Measurements from ENCODE around the gene RSPH1. TPM values are rescaled to one million over a fixed set of nuclear protein-coding genes. Genes with fewer than 3 reads are reported as not detected.

The RSPH1 gene
- polyA plus RNA-seq, 1 of the 3 experiments (the other 2 are of a cell fraction): 0.97 TPM

- 15% methylated on average over 3 of the region's 3 CpGs for WGBS (ENCODE audit: low lambda C conversion rate)
- Histone ChIP-seq H3K4me3 (ENCODE audit: low read depth in 2 of 2, low read length in 1 of 2) (no peak overlapping the region), H3K9ac (no peak overlapping the region)
These were observed 9.2 kb upstream of the RSPH1 start for GRCh38 chr21:42505090-42505726.

More at GRCh38 chr21:42505090-42505726, 9.2 kb upstream of the RSPH1 start:
- Histone ChIP-seq H3F3A (replicated peaks; ENCODE audit: insufficient read depth) (no peaks in the 10 kb centered on the region), H3K27ac (ENCODE audit: low read depth in 2 of 2, low read length in 1 of 2) (no peak overlapping the region), H3K27me3 (ENCODE audit: insufficient read depth) (peaks cover 6% of the 10 kb centered on the region; the same call in 1 of the 2 replicates), H3K36me3 (replicated peaks in 1 of 2; ENCODE audit: control insufficient read depth in 1 of 2, insufficient read depth in 2 of 2, low read length in 1 of 2) (no peaks in the 10 kb centered on the region), H3K4me1 (ENCODE audit: control insufficient read depth in 1 of 2, insufficient read depth in 2 of 2, low read depth in 1 of 2, low read length in 1 of 2) (no peaks in the 10 kb centered on the region; a peak in 1 of 4 replicates), H3K4me2 (no peak overlapping the region), H2AFZ (ENCODE audit: low read depth) (no peak overlapping the region), H3K9me2 (no peaks in the 10 kb centered on the region), H3K79me2 (ENCODE audit: insufficient read depth) (no peaks in the 10 kb centered on the region), H4K20me1 (ENCODE audit: insufficient read depth) (no peaks in the 10 kb centered on the region), H3K9me3 (no peaks in the 10 kb centered on the region)
- CTCF ChIA-PET: no interaction called here
- DNase-seq: no peak
- POLR2A ChIA-PET: no interaction called here
- TF ChIP-seq EZH2phosphoT487 (IDR thresholded peaks at IDR 0.05; ENCODE audit: borderline replicate concordance, low read depth): no peak
- no peak for TF ChIP-seq CHD2 (IDR thresholded peaks at IDR 0.05; ENCODE audit: low read length, partially characterized antibody)
- no peak for TF ChIP-seq PBX3 (IDR thresholded peaks at IDR 0.05)
- no peak for TF ChIP-seq POLR2AphosphoS5 (IDR thresholded peaks at IDR 0.05; ENCODE audit: low read depth, low read length)
- no peak for TF ChIP-seq GABPA (IDR thresholded peaks at IDR 0.05; ENCODE audit: low read depth)
- no peak for TF ChIP-seq NRF1 (IDR thresholded peaks at IDR 0.05; ENCODE audit: low read depth, low read length)
- TF ChIP-seq USF1 (IDR thresholded peaks at IDR 0.05; ENCODE audit: borderline replicate concordance, low read depth): no peak
- TF ChIP-seq YY1 (IDR thresholded peaks at IDR 0.05; ENCODE audit: low read depth): no peak
- TF ChIP-seq GATA2 (CRISPR knock-in tag; IDR thresholded peaks at IDR 0.05): no peak
- TF ChIP-seq JUND (IDR thresholded peaks at IDR 0.05): no peak
- TF ChIP-seq RFX5 (IDR thresholded peaks at IDR 0.05; ENCODE audit: low read length): no peak
- TF ChIP-seq ELF1 (IDR thresholded peaks at IDR 0.05): no peak
- TF ChIP-seq CTCF (IDR thresholded peaks at IDR 0.05): no peak
- no peak for TF ChIP-seq MAX (IDR thresholded peaks at IDR 0.05; ENCODE audit: low read depth)
